Endometrial microvascular endothelial cells (primary cell): ENCODE results near the gene TFF2. TPM values are rescaled to one million over a fixed set of nuclear protein-coding genes. Genes with fewer than 3 reads are reported as not detected.

ENCODE experiments used
- in situ Hi-C: cut with HindIII; loops from 2 replicates; pipeline ENCODE4 v1.10.0; 2017; ENCODE audit warnings: low sequenced_read_pairs, low pct_unique_long_range_greater_than_20kb; ENCODE audit errors: inconsistent ontology term
- total RNA-seq: library from RNA; depleted of rRNA; stranded (reverse); fragments of >200 nt; gene quantifications from one replicate; pipeline ENCODE4 v1.2.3, GENCODE V29; 2015; ENCODE audit errors: inconsistent ontology term

TFF2 gene
- total RNA-seq, 1 donor from 2014 or later, result not detected

DNA sequence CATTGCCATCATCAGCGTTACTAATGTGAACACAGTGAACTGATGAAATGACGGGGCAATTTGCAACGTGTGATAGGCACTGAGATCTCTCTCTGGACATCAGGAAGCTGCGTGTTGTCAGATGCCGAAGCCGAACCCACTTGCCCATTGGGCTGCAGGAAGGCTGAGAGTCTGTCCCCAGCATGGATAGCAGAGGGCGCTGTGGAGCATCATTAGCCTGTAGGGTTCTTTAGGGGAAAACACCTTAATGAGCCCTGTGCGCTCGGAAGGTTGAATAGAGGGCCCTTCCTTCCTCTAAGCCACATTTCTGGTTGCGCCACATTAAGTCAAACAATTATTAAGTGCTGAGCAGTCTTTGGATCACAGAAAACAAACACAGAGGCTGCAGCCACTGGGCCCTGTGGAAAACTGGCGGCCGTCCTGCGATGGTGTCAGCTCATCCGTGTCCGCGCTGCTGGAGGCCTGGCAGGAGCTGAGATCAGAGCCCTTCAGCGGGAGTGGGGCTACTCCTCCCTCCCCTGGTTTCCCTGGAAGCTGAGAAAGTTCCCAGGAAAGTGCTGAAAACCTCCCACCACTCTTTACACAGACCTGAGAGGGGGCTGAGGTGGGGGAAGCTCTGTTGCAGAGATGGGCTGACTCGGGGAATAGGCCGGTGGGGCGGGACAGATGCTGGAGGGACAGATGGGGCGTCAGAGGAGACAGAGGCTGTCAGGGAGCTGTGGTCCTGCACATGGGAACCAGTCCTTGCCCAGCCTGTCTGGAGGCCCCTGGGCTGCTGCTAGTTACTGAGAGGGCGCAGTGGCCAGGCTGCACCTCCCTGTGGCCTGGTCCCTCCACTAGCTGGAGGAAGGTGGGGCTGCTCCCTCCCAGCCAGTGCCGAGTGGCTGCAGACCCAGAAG lies 12.7 kb downstream of the TFF2 start:
- in situ Hi-C loops, result no loop called here

- in situ Hi-C loops, result no loop called here
Measured at GRCh38 chr21:42337276-42337675, 13.5 kb downstream of the TFF2 start.

DNA sequence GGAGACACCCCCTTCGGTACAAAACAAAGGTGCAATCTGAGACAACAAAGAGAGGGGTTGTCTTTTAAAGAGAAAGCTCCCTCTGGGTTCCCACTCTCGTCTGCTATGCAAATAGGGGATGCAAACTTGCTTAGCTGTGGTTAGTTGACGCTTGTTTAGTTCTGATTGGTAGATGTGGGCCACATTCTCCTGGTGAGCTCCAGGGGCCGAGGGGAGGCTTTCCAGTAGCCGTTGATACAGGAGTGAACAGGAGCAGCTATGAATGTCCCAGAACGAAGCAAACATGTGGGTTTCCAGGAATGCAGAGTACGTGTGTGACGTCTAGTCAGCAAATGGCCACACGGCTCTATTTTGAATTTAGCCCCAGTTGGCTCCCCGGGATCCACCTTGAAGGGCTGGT lies 14.7 kb downstream of the TFF2 start:
- in situ Hi-C loops, result no loop called here

- in situ Hi-C loops, result no loop called here
Measured at GRCh38 chr21:42332557-42333317, 18.1 kb downstream of the TFF2 start.

- in situ Hi-C loops, result no loop called here
Measured at GRCh38 chr21:42331660-42332059, 19.1 kb downstream of the TFF2 start.

DNA sequence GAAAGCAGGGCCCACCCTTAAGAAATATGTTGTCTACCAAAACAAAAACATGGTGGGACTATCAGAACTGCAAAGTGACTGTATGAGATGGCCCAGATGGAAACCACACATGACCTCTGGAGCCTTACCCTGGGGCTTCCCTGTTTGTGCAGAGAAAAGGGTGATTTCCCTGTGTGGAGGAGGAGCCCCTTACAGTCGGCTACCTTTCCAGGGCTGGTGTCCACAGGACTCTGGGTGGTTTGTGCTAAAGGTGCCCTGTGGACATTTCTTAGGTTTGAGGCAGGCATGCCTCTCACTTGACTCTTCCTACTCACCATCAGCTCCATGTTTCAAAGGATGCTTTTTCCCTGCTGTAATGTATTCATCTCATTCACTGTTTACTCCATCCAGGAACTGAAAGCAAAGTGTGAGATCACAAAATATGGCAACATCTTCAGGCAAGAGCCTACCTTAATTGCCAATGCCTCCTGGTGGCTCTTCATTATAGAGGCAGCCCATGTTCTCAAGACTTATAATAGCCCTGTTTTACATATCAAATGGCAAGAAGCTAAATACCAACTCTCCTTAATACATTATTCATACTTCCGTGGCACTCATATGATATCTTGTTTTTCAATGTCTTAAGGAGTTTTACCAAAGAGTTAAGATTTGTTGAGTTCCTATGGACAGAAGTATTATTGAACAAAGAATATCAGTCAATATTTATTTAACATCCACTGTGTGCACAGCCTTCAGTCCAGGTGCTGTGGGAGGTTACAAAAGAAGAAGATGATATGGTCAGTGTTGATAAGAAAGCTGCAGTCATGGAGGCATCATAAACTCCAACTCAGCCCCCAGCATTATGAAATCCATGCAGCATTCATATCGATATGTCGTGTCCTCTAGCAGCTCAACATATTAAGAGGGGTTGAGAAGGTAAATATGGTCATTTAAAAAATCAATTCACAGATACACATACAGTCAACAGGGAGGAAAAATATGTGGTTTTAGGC lies 20.1 kb downstream of the TFF2 start:
- in situ Hi-C loops, result no loop called here

DNA sequence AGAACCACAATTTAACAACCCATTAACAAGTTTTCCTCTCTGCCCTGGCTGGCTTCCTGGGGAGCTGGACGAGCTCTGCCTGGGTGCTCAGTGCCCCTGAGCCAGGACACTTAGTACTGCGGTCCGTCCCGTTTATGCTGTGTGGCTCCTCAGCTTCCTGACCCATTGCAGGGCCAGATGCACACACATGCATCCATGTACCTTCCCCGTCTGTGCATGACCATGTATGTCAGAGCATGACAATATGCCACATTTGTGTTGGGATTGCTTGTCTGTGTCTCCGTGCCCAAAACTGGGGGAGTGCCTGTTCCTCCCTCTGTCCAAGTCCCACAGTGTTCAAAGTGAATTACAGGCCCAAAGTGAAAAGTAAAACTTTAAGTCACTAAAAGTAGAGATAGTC lies 25.9 kb downstream of the TFF2 start:
- in situ Hi-C loops, result no loop called here

DNA sequence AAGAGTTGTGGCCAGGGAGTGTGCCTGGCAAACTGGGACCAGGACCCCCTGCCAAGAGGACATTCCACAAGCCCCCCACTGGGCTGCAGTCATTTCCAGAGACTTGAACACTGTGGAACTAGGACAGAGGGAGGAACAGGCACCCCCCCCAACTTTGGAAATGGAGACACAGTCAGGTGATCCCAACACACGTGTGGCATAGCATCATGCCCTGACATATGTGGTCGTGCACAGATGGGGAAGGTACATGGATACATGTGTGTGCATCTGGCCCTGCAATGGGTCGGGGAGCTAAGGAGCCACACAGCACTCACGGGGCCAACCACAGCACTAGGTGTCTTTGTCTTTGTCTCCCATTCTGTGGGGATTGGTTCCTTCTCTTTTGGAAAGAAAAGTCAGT lies 28.9 kb downstream of the TFF2 start:
- in situ Hi-C loops, result no loop called here

- in situ Hi-C loops, result no loop called here
Measured at GRCh38 chr21:42321231-42321630, 29.6 kb downstream of the TFF2 start.

DNA sequence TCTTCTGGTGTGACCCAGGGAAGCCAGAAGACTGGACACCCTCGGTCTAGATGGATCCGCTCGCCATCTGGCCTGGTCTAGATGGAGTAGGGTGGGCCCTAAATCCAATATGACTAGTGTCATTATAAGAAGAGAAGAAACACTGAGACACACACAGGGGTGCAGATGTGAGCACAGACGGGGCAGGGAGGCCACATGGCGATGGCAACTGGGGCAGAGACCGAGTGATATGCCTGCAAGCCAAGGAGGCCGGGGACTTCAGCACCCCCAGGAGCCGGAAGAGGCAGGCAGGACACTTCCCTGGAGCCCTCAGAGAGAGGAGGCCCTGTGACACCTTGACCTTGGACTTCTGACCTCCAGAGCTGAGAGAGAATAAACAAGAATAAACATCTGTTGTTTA lies 30.0 kb downstream of the TFF2 start:
- in situ Hi-C loops, result no loop called here

DNA sequence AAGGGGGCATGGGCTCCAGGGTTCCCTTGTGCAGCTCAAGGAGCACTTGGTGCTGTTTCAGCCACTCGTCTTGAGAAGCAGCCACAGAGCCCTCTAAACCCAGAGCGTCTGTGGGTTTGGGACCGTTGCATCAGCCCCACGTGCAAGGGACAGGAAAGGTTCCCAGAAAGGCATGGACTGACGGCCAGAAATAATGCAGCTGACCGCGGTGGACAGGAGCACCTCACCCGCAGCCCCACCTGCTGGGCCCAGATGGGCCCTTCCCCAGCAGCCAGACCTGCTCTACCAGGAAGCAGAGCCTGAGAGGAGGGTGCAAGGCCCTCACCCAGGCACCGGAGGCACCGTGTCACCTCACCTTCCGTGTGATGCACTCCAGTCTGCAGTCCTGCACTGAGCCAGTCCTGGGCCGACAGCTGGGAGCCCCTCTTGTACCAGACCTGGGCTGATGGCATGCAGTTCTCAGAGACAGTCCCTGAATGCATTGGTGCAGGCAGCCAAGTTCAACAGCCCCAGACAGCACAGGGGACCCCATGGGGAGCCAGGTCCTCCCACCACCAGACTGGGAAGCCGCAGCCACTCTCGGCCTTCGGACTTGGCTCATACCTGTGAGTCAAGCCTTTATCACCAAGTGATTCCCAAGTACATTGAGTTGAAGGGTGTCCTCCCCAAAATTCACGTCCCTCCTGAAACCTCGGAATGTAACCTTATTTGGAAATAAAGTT lies 30.8 kb downstream of the TFF2 start:
- in situ Hi-C loops, result no loop called here

GRCh38 chr21:42319376-42319775 lies 31.4 kb downstream of the TFF2 start:
- in situ Hi-C loops, result no loop called here

- in situ Hi-C loops, result no loop called here
Measured at GRCh38 chr21:42317826-42318746, 32.7 kb downstream of the TFF2 start.

DNA sequence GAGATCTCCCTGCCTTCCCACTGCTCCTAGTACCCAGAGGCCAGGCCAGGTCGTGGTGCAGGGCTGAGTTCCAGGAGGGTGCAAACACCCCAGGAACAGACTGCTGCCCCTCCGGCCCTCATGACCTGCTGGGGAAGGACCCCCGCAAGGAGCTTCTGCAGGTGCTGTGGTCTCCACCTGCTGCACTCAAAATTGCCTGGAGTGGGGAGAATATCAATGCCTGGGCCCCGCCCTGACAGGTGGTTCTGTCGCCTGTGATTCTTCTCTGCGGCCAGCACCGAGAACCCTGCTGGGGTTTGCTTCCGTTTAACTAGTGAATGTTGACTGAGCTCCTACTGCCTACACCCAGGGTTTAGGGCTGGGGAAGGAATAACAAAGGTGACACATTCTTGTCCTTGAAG lies 33.5 kb downstream of the TFF2 start:
- in situ Hi-C loops, result no loop called here

GRCh38 chr21:42316891-42317290 lies 33.9 kb downstream of the TFF2 start:
- in situ Hi-C loops, result no loop called here

GRCh38 chr21:42315296-42315891 lies 35.4 kb downstream of the TFF2 start, which contains the start of gene TFF3:
Gene TFF3 (minus strand): TSS chr21:42315409. CDS start chr21:42315374, 35 bp downstream.
- in situ Hi-C loops, result no loop called here
